ENCODE data around the gene HIF3A. TPM values are rescaled to one million over a fixed set of nuclear protein-coding genes. Genes with fewer than 3 reads are reported as not detected.

The HIF3A gene
- total RNA-seq, 1 donor from 2014 or later, result 12.6 TPM

DNA sequence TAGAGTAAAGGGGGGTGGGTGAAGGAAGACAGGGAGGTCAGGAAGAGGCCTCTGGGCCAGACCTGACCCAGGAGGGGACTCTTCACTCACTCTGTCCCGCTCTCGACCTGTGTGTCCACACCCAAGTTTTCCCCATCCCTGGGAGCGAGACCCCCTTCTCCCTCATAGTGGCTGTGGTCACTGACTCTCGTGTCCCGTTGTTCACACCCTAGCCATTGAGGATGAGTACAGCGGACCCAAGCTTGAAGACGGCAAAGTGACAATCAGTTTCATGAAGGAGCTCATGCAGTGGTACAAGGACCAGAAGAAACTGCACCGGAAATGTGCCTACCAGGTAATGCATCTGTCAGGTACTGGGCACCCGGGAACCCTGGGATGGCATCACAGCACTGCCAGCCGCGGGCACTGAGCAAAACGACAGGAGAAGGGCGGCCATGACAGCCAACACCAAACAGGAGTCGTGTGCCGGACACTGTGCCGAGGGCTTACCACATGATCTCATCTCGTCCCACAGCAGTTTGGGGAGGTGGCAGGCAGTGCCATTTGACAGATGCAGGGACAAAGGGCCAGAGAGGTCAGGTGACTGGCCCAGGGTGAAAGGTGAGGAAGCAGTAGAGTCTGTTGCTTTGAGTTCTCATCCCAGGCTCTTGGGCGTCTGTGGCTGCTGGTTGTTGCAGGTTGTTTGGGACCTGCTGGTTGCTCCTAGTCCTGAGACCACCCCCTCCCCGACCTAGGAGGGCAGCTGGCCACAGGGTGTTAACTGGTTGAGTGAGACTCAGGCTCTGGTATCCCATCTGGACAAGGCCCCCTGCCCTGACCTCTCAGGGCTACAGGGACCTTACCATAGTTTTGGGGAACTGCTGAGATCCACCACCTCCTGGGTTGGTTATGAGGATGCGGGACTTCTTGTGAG is 79.7 kb downstream of the HIF3A start:
- no peak overlapping the region for H3K4me3 Mint-ChIP-seq (ENCODE audit: unreplicated experiment)
- Histone ChIP-seq H3K4me3 (ENCODE audit: insufficient read depth, low read depth, low read length) (no peak overlapping the region), H3K36me3 (ENCODE audit: insufficient read depth, low read length) (peaks cover 25% of the 10 kb centered on the region), H3K27me3 (ENCODE audit: insufficient read depth, low read length) (no peaks in the 10 kb centered on the region), H3K79me2 (ENCODE audit: insufficient read depth, low read length) (peaks cover 49% of the 10 kb centered on the region), H3K9ac (ENCODE audit: low read length) (no peak overlapping the region), H2AFZ (ENCODE audit: low read depth, low read length) (no peak overlapping the region), H4K20me1 (ENCODE audit: insufficient read depth, low read length) (peaks cover 21% of the 10 kb centered on the region), H3K4me2 (ENCODE audit: low read length) (no peak overlapping the region), H3K4me1 (ENCODE audit: insufficient read depth, low read length) (peaks cover 38% of the 10 kb centered on the region), H3K9me3 (ENCODE audit: insufficient read depth, low read depth, low read length) (no peaks in the 10 kb centered on the region), H3K27ac (ENCODE audit: low read depth, low read length) (no peak overlapping the region)
- peak overlapping the region; percentile 22 for H3K27ac Mint-ChIP-seq (ENCODE audit: unreplicated experiment)
- H3K27me3 Mint-ChIP-seq (ENCODE audit: low read depth, unreplicated experiment), result no peaks in the 10 kb centered on the region
- no peak for FAIRE-seq
- TF ChIP-seq, protein P1, sequence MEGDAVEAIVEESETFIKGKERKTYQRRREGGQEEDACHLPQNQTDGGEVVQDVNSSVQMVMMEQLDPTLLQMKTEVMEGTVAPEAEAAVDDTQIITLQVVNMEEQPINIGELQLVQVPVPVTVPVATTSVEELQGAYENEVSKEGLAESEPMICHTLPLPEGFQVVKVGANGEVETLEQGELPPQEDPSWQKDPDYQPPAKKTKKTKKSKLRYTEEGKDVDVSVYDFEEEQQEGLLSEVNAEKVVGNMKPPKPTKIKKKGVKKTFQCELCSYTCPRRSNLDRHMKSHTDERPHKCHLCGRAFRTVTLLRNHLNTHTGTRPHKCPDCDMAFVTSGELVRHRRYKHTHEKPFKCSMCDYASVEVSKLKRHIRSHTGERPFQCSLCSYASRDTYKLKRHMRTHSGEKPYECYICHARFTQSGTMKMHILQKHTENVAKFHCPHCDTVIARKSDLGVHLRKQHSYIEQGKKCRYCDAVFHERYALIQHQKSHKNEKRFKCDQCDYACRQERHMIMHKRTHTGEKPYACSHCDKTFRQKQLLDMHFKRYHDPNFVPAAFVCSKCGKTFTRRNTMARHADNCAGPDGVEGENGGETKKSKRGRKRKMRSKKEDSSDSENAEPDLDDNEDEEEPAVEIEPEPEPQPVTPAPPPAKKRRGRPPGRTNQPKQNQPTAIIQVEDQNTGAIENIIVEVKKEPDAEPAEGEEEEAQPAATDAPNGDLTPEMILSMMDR (IDR thresholded peaks at IDR 0.05; ENCODE audit: insufficient read depth, low read depth, low read length), result no peak
- TF ChIP-seq EZH2 (IDR thresholded peaks at IDR 0.05; ENCODE audit: insufficient read depth, low read length), result no peak
- no peak for DNase-seq (ENCODE audit: low read depth)
- H3K4me1 Mint-ChIP-seq (ENCODE audit: low read depth, unreplicated experiment), result peaks cover 29% of the 10 kb centered on the region
- H3K36me3 Mint-ChIP-seq (ENCODE audit: low read depth, unreplicated experiment), result peaks cover 27% of the 10 kb centered on the region
- no peaks in the 10 kb centered on the region for H3K9me3 Mint-ChIP-seq (ENCODE audit: unreplicated experiment)

DNA sequence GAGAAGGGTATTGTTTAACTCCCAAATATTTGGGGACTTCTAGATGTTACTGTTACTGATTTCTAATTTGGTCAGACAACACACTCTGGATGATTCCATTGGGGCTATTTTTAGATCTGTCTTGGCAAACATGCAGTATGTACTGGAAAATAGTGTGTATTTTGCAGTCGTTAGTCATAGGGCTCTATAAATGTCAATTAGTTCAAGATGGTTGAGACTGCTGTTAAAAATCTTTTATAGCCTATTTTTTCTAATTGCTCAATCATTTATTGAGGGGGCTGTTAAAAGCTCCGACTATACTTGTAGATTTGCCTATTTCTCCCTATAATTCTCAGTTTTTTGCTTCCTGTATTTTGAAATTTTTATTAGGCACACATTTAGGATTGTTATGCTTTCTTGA is 81.4 kb downstream of the HIF3A start:
- no peaks in the 10 kb centered on the region for H3K27me3 ChIP-seq (ENCODE audit: insufficient read depth, low read length)
- no peak overlapping the region for H3K27ac Mint-ChIP-seq (ENCODE audit: unreplicated experiment)
- H3K4me1 Mint-ChIP-seq (ENCODE audit: low read depth, unreplicated experiment), result peaks cover 13% of the 10 kb centered on the region
- no peaks in the 10 kb centered on the region for H3K27me3 Mint-ChIP-seq (ENCODE audit: low read depth, unreplicated experiment)
- H4K20me1 ChIP-seq (ENCODE audit: insufficient read depth, low read length), result peaks cover 18% of the 10 kb centered on the region
- no peak overlapping the region for H2AFZ ChIP-seq (ENCODE audit: low read depth, low read length)
- FAIRE-seq (no peak), DNase-seq (ENCODE audit: low read depth) (peak; percentile 71)
- H3K4me3 Mint-ChIP-seq (ENCODE audit: unreplicated experiment), result no peak overlapping the region
- no peaks in the 10 kb centered on the region for H3K9me3 Mint-ChIP-seq (ENCODE audit: unreplicated experiment)
- peak overlapping the region; percentile 28 for H3K4me2 ChIP-seq (ENCODE audit: low read length)
- peaks cover 20% of the 10 kb centered on the region for H3K4me1 ChIP-seq (ENCODE audit: insufficient read depth, low read length)
- no peaks in the 10 kb centered on the region for H3K9me3 ChIP-seq (ENCODE audit: insufficient read depth, low read depth, low read length)
- H3K36me3 ChIP-seq (ENCODE audit: insufficient read depth, low read length), result peaks cover 39% of the 10 kb centered on the region
- peak overlapping the region; percentile 33 for H3K27ac ChIP-seq (ENCODE audit: low read depth, low read length)
- peaks cover 45% of the 10 kb centered on the region for H3K79me2 ChIP-seq (ENCODE audit: insufficient read depth, low read length)
- H3K9ac ChIP-seq (ENCODE audit: low read length), result no peak overlapping the region
- peaks cover 32% of the 10 kb centered on the region for H3K36me3 Mint-ChIP-seq (ENCODE audit: low read depth, unreplicated experiment)
- TF ChIP-seq EZH2 (IDR thresholded peaks at IDR 0.05; ENCODE audit: insufficient read depth, low read length), result no peak
- TF ChIP-seq, protein P1 (IDR thresholded peaks at IDR 0.05; ENCODE audit: insufficient read depth, low read depth, low read length), result no peak
- H3K4me3 ChIP-seq (ENCODE audit: insufficient read depth, low read depth, low read length), result no peak overlapping the region

DNA sequence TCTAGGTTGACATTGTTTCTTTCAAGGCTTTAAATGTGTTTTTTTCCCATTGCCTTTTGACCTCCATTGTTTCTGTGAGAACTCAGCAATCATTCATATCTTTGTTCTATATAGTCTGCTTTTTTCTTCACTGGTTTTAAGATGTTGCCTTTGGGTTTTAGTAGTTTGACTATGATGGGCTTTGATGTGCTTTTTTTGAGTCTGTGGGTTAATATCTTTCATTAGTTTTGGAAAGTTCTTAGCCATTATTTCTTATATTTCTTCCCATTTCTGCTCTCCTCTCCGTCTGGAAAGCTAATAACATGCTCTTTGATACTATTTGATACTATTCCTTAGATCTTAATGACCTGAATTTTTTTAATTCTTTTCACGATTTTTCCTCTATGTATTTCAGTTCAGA is 83.8 kb downstream of the HIF3A start:
- Mint-ChIP-seq H3K9me3 (ENCODE audit: unreplicated experiment) (no peaks in the 10 kb centered on the region), H3K4me1 (ENCODE audit: low read depth, unreplicated experiment) (peaks cover 7% of the 10 kb centered on the region), H3K36me3 (ENCODE audit: low read depth, unreplicated experiment) (peaks cover 35% of the 10 kb centered on the region), H3K27ac (ENCODE audit: unreplicated experiment) (no peak overlapping the region), H3K27me3 (ENCODE audit: low read depth, unreplicated experiment) (no peaks in the 10 kb centered on the region), H3K4me3 (ENCODE audit: unreplicated experiment) (no peak overlapping the region)
- no peak overlapping the region for H3K27ac ChIP-seq (ENCODE audit: low read depth, low read length)
- FAIRE-seq (no peak), DNase-seq (ENCODE audit: low read depth) (no peak)
- H3K27me3 ChIP-seq (ENCODE audit: insufficient read depth, low read length), result no peaks in the 10 kb centered on the region
- TF ChIP-seq EZH2 (IDR thresholded peaks at IDR 0.05; ENCODE audit: insufficient read depth, low read length), result no peak
- TF ChIP-seq, protein P1 (IDR thresholded peaks at IDR 0.05; ENCODE audit: insufficient read depth, low read depth, low read length), result no peak
- H3K79me2 ChIP-seq (ENCODE audit: insufficient read depth, low read length), result peaks cover 27% of the 10 kb centered on the region
- H3K9ac ChIP-seq (ENCODE audit: low read length), result no peak overlapping the region
- no peak overlapping the region for H3K4me3 ChIP-seq (ENCODE audit: insufficient read depth, low read depth, low read length)
- H2AFZ ChIP-seq (ENCODE audit: low read depth, low read length), result no peak overlapping the region
- peaks cover 8% of the 10 kb centered on the region for H4K20me1 ChIP-seq (ENCODE audit: insufficient read depth, low read length)
- peaks cover 43% of the 10 kb centered on the region for H3K36me3 ChIP-seq (ENCODE audit: insufficient read depth, low read length)
- no peak overlapping the region for H3K4me2 ChIP-seq (ENCODE audit: low read length)
- H3K4me1 ChIP-seq (ENCODE audit: insufficient read depth, low read length), result peaks cover 8% of the 10 kb centered on the region
- H3K9me3 ChIP-seq (ENCODE audit: insufficient read depth, low read depth, low read length), result no peaks in the 10 kb centered on the region

Measured in astrocyte (in vitro differentiated cells and primary cell).